ENCODE measurements around the gene CNNM3.

Gene CNNM3

GRCh38 chr2:96866149-96866548, 50.1 kb downstream of the CNNM3 start:
- no peak for DNase-seq (ENCODE audit: low spot score)

- no peak for DNase-seq (ENCODE audit: low spot score)
Observed at GRCh38 chr2:96866586-96866985, 50.5 kb downstream of the CNNM3 start.

GRCh38 chr2:96866986-96867755, 51.1 kb downstream of the CNNM3 start:
- no peak for DNase-seq (ENCODE audit: low spot score)

- no peak for DNase-seq (ENCODE audit: low spot score)
Observed at GRCh38 chr2:96867756-96868554, 51.9 kb downstream of the CNNM3 start.

- peak; percentile 89 for DNase-seq (ENCODE audit: low spot score)
Observed at GRCh38 chr2:96868555-96869280, 52.6 kb downstream of the CNNM3 start.

GRCh38 chr2:96869281-96869821, 53.3 kb downstream of the CNNM3 start:
- peak; percentile 36 for DNase-seq (ENCODE audit: low spot score)

GRCh38 chr2:96869822-96870625, 54.0 kb downstream of the CNNM3 start, which contains the start of gene SEMA4C:
Gene SEMA4C, minus strand, starts transcription at chr2:96870080. Its CDS starts 2,194 bp downstream, at chr2:96867886.
- no peak for DNase-seq (ENCODE audit: low spot score)

- no peak for DNase-seq (ENCODE audit: low spot score)
Observed at GRCh38 chr2:96870626-96871255, 54.7 kb downstream of the CNNM3 start.

GRCh38 chr2:96872591-96873349, 56.7 kb downstream of the CNNM3 start:
- DNase-seq (ENCODE audit: low spot score), result no peak

- no peak for DNase-seq (ENCODE audit: low spot score)
Observed at GRCh38 chr2:96873651-96874096, 57.6 kb downstream of the CNNM3 start.

- DNase-seq (ENCODE audit: low spot score), result no peak
Observed at GRCh38 chr2:96874198-96874831, 58.2 kb downstream of the CNNM3 start.

- peak; percentile 69 for DNase-seq (ENCODE audit: low spot score)
Observed at GRCh38 chr2:96875498-96876268, 59.6 kb downstream of the CNNM3 start.

- DNase-seq (ENCODE audit: low spot score), result no peak
Observed at GRCh38 chr2:96876269-96877041, 60.4 kb downstream of the CNNM3 start.

- no peak for DNase-seq (ENCODE audit: low spot score)
Observed at GRCh38 chr2:96877042-96877451, 61.0 kb downstream of the CNNM3 start.

GRCh38 chr2:96877631-96878092, 61.6 kb downstream of the CNNM3 start:
- no peak for DNase-seq (ENCODE audit: low spot score)

GRCh38 chr2:96878171-96878570, 62.1 kb downstream of the CNNM3 start:
- no peak for DNase-seq (ENCODE audit: low spot score)

GRCh38 chr2:96878796-96879544, 62.9 kb downstream of the CNNM3 start:
- no peak for DNase-seq (ENCODE audit: low spot score)

All from COLO829 (cell line).